Stimulated activated CD4-positive, alpha-beta T cell treated with anti-CD3 and anti-CD28 coated beads, Interleukin-1b, Interleukin-23, amount 100 ng/mL, for 4 hours (primary cell): ENCODE results near the gene ALG12.

Experiments used
- DNase-seq, 2 donors: peaks; one replicate each; pipeline ENCODE4 v3.0.0-alpha.2; 2020; ENCODE audit warnings: low read depth in 2 of 2

ALG12 gene

GRCh38 chr22:49958366-49958921 is 40.2 kb upstream of the ALG12 start:
- no peak for DNase-seq

- DNase-seq = no peak
These were observed 39.7 kb upstream of the ALG12 start for GRCh38 chr22:49957826-49958365.

GRCh38 chr22:49956914-49957825 is 38.9 kb upstream of the ALG12 start:
- no peak for DNase-seq

GRCh38 chr22:49956418-49956770 is 38.2 kb upstream of the ALG12 start:
- DNase-seq = no peak

GRCh38 chr22:49955581-49956417 is 37.6 kb upstream of the ALG12 start:
- DNase-seq = no peak

- DNase-seq = no peak
These were observed 36.8 kb upstream of the ALG12 start for GRCh38 chr22:49954991-49955580.

GRCh38 chr22:49954354-49954753 is 36.1 kb upstream of the ALG12 start:
- DNase-seq = no peak

GRCh38 chr22:49953680-49954344 is 35.6 kb upstream of the ALG12 start:
- DNase-seq = no peak

GRCh38 chr22:49953027-49953679 is 34.9 kb upstream of the ALG12 start:
- no peak for DNase-seq

GRCh38 chr22:49951986-49952896 is 34.0 kb upstream of the ALG12 start:
- no peak for DNase-seq

GRCh38 chr22:49951678-49951985 is 33.4 kb upstream of the ALG12 start:
- DNase-seq = no peak

GRCh38 chr22:49951000-49951677 is 32.9 kb upstream of the ALG12 start:
- DNase-seq = peak in 1 of 2 donors; percentile 76

- no peak for DNase-seq
These were observed 32.3 kb upstream of the ALG12 start for GRCh38 chr22:49950396-49950994.

GRCh38 chr22:49949914-49950292 is 31.7 kb upstream of the ALG12 start:
- no peak for DNase-seq

GRCh38 chr22:49948958-49949913 is 31.0 kb upstream of the ALG12 start:
- DNase-seq = no peak

GRCh38 chr22:49948116-49948957 is 30.1 kb upstream of the ALG12 start:
- no peak for DNase-seq

- DNase-seq = no peak
These were observed 29.0 kb upstream of the ALG12 start for GRCh38 chr22:49947296-49947622.
